ENCODE results near the gene TOM1L2.
A peak's percentile ranks its signal among the peaks of the same experiment; 100 is the strongest.

TOM1L2 gene

DNA sequence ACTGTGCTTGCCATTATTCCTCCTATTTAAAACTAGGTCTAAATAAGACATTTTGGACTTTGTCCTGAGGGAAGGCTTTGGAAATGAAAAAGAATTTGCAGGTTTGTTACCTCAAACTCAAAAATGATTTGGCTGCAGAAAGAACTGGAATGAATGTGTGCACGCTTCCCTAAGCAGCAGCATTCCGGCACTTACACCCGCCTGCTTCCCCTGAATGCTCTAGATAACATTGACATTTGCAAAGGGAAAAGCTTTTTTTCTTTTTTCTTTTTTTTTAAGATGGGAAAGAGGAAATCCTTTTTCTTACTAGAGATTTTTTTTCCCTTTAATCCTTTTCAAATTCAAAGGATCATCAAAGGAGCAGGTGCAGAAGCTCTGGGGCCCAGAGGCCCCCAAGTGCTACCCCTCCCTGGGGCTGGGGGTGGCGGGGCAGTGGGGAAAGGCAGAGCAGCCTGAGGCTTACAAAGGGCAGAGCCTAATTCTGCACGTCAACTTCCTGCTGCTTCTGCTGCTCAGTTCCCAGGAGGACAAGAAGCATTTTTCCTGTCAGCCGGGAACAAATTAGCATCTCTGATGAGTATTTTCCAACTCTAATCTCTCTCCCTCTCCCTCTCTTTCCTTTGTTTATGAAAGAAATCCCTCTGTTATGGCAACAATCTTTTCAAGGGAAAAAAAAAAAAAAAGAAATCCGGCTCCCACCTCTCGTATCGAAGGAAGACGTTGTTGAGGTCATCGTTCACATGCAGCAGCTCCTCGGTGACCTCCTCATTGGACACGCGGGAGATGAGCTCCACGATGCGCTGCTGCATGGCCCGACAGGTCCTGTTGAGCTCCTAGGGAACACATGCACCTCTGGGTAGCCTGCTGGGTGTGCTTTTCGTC is 103.3 kb downstream of the TOM1L2 start:
- DNase-seq, result no peak

DNA sequence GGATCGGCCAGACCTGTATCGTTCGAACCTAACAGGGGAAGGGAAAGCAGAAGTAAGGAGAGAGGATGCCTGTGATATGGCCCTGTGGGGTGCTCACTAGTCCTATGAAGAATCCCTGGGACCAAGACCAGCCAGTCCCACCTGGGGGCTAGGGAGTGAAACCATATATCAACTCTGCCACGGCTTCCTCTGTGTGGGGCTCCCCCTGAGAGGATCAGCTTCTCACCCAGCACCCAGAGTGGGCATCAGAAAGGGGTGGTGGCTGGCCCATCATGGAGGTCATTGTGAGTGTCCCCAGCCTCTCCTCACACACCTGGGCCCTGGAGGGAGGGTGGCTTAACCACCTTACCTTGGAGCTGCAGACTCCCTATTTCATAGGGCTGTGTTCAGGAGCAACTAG is 105.3 kb downstream of the TOM1L2 start:
- DNase-seq, result no peak

DNA sequence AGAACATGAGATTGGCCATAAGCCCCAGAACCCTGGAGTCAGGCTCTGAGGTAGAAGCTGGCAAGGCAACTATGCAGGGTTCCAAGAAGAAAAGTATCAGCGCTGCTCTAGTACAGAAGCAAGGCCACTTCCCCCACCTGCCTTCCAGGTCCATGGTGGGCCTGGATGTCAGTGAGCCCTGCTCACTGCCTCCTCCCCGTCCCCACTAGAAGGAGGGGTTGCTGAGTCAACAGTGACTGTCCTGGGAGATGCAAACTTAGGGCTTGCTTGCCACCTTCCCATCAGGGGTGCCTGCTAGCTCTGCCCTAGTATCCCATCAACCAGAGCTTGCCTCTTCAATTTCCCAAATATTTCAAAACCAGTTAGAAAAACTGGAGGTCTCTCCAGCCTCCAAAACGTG is 105.8 kb downstream of the TOM1L2 start:
- no peak for DNase-seq

DNA sequence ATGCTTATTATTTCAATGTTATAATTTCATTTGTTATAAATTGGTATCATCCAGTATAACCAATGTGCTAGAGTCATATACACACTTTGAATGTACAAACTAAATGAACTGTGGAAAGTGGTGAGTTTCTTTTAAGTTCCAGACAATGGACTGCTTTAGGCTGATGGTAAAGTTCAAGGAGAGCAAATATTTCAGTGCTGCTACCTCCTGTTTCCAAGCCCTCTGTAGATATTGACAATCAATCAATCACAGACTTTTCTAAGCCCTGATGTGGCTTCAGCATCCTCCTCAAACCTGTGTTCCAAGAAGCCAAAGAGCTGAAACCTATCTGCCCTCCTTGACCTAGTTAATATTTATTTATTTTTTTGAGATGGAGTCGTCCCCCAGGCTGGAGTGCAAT is 107.2 kb downstream of the TOM1L2 start:
- DNase-seq, result no peak

DNA sequence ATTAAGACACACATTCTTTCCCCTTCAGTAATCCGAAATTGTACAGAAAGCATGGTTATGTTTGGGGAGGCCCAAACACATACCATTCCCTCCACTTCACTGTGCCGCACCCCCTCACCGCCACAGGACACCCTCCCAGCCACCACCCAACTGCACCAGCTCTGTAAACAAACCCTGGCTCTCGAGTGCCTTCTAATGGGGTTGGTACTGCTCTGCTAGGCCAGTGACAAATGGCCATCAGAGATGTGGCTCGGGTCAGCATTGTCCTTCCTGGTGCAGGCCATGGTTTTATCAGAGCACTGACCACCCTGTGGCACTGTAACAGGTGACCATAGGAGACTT is 111.5 kb downstream of the TOM1L2 start:
- peak; percentile 45 for DNase-seq

DNA sequence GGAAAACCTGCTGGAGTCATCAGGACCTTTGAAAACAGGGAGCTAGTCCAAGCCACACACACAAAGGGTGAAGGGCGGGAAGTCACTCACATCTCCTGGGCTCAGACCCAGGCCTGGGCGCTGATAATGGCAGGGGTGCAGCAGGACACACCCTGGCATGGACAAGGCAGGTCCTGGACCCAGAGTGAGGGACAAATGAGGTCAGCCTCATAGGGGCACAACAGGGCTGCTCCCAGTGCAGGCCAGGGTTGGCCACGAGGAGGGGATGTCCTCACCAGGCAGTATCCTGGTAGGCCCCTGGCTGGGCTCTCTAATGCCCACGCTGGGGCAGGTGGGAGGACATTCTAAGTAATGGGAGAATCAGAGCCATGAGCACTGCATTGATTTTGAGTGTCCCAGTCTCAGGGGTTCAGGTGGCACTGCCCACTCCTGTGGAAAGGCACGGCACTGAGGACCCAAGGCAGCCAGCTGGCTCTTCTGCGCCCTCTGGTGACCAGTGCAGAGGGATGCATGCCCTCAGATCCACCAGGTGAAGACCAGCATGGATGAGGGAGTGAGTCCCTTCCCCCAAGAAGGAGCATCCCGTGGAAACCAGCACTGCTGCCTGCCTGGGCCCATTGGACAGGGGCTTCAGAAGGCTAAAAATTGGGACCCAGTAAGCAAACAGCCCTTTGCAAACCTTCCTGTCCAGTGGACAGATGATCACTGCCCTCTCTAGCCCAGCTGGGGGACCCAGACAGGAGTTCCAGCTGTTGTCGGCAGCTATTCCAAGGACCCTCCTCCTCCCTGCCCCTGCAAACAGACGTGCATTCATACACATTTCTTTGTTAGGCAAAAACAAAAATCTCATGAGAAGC is 112.1 kb downstream of the TOM1L2 start:
- no peak for DNase-seq

DNA sequence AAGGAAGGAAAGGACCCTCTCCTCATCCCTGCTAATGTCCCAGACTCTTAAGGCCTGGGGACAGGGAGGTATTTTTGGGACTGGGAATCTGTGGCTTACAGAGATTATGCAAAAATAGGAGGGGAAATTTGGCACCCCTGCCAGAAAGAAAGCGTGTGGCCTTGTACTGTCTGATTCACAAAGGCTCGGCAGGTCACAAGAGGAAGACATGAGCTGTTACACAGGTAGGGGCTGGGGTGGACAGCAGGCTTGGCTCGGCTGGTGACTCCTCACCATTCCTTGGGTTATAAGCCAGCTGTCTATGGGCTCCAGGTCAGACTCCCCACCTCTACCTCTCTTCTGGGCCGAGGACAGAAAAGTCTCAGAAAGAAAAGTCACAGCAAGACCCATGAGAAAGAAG is 114.7 kb downstream of the TOM1L2 start:
- no peak for DNase-seq

DNA sequence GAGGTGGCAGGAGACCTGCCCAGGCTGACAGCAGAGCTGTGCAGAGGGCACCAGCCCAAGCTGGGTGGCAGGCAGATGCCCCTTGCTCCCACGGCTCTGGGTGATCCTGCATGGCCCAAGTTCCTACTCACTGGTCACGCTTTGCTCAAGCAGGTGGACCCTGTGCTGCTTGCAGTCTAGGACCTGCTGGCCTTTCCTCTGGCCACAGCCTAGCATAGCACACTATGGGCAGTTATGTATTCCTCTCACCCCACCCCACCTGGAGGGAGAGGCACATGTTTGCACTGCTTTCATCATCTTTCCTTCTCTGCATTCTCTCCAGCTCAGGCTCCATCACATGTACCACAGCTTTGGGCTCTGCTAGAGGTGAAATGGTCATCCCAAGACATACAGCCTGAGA is 115.8 kb downstream of the TOM1L2 start:
- no peak for DNase-seq

DNA sequence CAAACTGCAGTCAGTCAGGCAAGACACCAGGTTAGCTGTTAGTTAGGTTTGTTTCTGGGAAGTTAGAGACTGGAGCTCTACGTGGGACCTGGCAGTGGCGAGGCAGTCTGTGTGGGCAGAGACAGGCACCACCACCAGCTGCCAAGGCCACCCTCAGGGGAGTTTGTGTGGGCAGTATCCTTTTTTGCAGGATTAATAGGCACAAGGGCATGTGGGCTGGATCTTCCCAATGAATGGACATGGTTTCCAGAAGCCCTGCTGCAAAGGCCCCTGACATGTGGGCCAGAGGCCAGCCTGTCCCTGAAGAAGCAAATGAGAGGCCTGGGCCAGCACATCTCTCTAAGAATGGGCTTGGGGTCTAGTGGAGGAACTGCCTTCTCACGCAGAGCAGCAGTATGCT is 116.2 kb downstream of the TOM1L2 start:
- no peak for DNase-seq

DNA sequence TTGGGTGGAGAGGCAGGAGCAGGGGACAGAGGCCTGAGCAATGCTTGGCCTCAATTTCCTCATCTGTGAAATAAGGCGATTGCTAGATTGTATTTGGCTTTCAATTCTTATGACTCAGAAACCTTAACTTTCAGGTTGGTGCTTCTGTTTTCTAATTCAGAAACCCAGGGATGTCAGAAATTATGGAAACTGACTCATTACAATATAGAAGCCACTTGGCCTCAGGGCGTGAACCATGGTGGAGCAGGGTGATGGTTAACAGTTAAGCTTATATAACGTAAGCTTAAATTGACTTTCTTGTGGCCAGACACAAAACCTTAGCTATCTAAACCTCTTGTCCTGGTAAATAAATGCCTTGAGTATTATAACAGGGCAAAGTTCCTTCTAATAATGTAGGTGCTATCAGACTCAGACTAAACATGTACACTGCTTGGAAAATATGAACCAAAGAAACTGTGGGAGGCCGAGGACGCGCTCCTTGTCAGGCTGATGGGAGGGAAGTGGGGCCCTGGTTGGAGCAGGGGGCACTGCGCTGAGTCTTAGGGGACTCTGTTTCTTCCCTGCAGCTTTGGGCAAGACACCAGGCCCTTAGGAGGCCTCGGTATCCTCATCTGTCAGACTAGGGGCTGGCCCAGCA is 118.3 kb downstream of the TOM1L2 start:
- no peak for DNase-seq

DNA sequence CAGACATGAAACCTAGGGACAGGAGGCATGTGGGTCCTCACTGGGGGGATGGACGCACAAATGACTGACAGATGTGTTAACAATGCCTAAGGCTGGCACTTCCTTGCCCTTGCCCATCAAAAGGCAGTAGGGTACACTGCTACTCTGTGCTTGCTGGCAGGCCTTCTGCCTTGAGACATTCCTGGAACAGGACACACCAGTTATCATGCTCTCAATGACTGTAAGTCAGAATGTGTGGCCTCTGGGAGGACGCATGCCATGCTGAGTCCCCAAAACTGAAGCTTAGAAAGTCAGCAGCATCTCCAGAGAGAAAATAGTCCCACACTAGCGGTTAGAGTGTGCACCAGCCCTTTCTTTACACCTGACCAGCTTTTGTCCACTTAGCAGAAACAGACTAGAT is 119.3 kb downstream of the TOM1L2 start:
- no peak for DNase-seq

DNA sequence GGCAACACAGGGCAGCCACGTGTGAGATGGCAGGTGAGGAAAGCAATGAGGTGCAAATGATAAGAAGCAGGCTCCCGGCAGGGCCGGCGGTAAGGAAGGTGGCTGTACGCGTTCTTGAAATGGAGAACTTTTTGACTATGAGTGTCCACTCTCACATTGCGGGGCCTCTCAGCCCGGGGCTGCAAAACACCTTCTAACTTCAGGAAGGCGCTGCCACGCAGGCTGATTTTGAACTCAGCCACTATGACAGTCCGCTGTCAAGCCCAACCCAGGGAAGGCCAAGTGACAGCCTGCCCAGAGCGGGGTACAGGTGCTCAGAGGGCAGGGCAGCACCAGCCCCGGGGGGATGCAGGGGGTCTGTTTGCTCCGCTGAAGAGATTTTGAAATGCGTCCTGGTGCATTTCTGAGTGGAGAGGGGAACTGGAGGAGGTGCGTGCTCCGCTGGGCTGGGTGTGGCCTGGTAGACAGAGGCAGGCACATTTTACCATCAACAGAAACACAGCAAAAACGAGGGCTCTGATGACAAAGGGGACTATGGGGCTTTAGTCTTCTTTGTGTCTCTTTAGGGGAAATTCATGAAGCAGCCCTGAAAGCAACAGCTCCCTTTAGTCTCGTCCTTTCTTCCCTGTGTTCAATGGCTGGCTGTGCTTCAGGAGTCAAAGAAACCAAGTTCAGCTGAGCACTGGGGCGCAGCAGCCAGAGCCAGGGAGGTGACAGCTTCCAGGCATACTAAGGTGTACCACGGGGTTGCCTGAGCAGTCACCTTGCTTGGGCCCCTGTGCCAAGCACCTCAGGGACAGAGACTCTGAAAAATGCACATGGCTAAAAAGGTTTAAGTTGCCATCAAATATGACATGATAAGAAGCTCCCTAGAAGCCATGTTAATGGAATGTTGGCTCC is 120.8 kb downstream of the TOM1L2 start:
- no peak for DNase-seq

DNA sequence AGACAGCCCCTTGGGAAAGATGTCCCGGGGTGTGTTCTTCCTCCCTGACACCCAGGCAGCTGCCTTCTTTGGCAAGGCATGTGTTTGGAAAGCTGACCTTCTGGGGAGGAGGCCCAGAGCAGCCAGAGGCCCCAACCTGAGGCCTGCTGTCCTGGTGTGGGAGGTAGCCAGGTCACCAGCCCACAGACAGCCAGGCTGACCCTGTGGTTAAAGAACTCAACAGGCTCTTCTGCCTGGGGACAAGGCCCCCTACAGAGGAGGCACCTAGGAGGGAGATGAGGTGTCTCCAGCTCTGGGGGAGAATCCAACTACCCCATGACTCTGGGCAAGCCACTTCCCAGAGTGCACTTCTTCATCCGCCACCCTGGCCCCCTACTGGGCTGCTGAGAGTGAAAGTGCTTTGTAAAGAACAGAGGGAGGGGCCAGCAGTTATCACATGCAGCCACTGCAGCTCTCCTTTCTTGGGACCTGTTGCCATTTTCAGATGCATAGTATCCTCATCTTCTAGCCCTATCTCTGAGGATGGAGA is 122.3 kb downstream of the TOM1L2 start:
- DNase-seq, result peak; percentile 66

DNA sequence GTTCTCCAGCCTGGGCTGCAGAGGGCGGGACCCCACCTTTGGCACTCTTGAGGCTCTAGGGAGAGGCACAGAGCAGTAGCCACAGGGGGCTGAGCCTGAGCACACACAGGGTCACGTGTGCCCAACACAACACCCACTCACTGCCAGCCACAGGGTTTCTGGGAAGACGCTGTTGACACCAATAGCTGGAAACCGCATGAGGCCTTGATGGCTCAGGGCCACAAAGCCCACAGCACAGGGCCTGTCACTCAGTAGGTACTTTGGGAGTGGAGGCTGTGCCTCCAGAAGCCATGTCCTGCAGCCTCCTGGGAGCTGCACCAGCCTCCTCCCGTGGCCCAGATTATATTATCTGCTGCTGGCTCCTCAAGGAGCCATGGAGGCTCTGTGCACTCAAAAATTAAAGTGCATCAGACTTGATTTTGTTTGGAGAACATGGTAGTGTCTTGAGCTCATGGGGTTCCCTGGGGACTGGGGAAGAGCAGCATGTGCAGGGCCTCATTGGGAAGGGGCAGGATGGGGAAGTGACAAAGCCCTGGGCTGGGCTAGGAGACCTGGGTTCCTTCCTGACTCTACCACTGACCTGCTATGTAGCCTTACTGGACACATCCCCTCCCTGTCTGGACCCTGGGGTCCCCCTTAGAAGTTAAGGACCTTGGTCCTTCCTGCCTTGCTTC is 122.9 kb downstream of the TOM1L2 start:
- peak; percentile 23 for DNase-seq

DNA sequence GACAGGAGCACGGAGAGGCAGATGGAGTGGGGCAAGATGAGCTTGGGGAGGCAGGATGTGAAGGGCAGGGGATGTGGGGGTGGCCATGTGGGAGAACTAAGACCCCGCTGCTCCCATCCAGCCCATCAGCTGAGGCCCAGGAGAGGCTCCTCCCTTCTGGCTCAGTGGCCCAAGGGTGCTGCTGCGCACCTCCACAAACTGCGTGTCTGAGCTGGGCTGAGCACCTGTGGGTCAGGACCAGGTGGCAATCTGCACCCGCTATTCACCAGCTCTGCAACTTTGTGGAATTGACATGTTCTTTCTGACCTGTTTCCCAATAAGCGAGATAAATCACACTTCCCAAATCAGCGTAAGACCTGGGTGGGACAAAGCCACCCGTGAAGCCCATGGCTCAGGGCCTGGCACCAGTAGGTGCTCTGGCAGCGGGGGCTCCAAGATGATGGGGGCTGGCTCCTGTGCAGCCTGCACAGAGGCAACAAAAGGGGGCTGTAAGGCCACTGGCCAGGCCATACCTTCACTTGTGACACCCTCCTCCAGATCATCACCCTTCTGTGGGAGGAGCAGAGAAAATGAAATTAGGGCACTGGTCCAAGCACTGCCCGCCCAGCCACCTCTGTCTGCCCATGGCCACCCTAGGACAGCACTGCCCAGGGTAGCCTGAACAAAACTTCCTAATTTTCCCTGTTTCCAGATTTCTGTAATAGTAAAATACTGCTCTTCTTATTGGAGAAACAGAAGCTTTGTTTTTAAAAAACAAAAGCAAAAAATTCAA is 123.7 kb downstream of the TOM1L2 start:
- no peak for DNase-seq

DNA sequence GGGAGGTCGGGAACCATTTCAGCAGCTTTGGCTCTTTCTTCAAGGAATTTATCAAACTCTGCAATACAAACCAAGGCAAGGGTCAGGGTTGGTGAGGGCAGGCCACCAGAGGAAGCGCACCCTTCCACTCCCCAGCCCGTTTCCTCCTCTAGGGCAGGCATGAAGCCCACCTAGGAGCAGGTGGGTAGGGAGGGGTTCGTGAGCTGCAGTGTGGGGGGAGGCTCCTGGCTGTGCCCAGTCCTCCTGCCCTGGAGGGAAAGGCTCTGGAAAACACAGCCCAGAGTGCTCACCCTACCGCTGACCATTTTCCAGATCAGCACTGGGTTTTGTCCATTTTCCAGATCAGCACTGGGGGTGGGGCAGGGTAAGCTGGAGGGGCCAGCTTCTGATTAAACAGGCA is 124.5 kb downstream of the TOM1L2 start:
- no peak for DNase-seq

DNA sequence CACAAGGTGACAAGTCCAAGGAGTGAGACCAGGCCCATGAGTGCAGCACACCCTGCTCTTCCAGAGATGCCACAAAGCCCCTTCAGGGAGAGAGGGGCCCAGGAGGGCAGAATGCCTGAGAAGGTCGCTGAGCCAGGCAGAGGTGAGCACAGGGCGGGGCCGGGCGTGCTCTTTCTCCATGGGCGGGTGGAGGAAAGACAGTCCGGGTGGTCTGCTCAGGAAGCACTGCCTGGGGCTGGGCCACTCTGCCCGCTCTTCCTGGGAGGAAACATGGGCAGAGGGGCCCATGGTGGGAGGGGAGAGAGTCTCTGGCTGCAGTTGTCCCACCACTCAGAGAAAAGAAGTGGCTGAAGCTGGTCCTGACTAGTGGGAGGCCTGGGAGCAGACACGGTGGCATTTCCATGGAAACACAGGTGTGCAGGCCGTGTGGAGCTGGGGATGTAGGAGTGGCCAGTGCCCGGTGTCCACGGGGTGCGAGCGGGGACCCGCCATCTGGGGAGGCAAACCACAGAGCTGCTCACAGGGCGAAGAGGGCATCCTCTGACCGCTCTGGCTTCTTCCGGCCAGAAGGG is 125.0 kb downstream of the TOM1L2 start:
- no peak for DNase-seq

DNA sequence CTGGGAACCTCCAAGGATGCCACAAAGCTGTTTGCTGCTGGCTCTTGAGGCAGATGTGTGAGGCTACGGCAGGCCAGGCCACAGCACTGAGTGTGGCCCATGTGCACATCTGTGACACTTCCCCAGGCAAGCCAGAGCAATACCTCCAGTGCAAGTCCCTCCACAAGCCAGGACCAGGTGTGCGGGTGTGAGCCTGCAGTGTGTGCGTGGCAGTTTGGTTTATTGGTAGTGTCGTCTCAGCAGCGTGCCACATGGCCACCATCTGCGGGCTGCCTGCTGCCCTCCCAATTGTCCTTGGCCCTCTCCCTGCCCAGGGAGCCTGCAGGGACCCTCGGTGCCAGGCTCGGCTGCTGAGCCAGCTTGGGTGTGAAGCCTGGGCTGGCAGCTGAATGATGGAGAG is 125.6 kb downstream of the TOM1L2 start:
- no peak for DNase-seq

DNA sequence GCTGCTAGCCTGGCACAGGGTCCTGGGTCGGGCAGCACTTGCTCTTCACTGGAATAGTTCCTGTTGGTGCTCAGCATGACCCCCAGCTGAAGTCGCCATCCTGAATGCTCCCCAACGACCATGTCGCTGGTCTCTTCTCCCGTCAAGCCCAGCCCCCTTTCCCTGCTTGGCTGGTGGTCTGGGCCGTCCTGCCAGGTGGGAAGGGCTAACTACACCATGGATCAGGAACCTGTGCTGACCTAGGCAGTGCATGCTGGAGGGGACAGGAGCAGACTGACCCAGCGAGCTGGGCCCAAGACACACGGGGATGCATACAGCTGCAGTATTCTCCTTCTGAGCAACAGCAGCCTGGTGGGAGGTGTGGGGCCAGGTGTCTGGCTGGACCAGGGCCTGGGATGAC is 126.2 kb downstream of the TOM1L2 start:
- no peak for DNase-seq

DNA sequence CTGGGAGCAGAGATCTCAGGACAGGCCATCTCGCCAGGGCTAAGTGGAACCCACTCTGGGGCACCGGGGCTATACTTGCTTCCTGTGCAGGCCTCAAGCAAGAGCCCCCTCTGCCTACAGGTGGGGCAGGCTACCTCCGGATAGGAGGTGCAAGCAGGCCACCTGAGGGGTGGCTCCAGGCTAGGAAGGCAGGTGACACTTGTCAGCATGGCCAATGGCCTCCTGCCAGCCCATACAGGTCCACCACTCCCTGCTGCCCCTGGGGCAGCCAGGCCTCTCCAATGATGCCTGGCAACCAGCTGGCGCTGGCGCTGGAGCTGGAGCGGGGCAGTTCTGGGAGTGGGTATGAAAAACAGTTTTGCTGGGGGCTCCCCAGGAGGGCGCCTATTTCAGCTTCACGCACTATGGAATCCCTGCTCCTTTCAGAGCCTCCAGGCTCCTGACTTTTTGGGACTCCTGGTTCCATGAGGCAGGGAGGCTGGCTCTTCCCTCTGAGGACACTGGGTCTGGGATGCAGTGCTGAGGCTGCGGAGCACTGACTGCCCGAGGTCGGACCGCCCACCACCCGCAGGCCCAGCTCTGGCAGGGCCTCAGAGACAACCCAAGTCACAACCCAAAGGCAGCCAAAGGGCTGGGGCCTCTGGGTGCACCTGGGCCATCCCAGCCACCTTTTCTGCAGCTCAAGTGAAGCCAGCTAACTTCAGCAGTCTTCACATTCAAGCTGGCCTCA is 127.0 kb downstream of the TOM1L2 start:
- DNase-seq, result no peak

Measured in NCI-H510A (cell line).